Activated CD4-positive, CD25-positive, alpha-beta regulatory T cell treated with anti-CD3 and anti-CD28 coated beads, Interleukin-2, amount 50 U/mL, for 72 hours (primary cell): ENCODE measurements around the gene ATP2B2.

Source experiments
- DNase-seq: peaks from one replicate; pipeline ENCODE4 v3.0.0; 2021

The ATP2B2 gene

DNA sequence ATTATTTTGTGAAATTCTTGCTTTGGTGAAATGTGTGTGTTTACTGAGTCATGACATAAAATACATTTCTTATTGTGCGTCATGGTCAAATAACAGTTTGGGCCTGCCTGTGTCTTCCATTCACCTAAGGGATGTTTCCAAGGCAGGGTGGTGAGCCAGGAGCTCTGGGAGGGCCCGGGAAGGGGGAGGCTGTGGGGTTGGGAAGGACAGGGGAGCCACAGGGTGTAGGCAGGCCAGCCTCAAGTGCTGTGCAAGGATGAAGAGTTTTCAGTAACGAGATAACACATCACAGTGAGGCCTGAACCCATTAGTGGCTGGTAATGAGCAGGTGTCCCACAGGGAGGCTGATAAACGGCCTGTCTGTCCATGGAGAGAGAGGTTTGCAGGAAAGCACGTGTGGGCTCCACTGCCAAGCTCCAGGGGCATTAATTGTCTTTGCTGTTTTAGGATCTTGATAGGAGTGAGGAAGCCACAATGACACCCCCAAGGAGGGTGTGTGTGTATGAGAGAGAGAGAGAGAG is 148.9 kb downstream of the ATP2B2 start:
- no peak for DNase-seq

DNA sequence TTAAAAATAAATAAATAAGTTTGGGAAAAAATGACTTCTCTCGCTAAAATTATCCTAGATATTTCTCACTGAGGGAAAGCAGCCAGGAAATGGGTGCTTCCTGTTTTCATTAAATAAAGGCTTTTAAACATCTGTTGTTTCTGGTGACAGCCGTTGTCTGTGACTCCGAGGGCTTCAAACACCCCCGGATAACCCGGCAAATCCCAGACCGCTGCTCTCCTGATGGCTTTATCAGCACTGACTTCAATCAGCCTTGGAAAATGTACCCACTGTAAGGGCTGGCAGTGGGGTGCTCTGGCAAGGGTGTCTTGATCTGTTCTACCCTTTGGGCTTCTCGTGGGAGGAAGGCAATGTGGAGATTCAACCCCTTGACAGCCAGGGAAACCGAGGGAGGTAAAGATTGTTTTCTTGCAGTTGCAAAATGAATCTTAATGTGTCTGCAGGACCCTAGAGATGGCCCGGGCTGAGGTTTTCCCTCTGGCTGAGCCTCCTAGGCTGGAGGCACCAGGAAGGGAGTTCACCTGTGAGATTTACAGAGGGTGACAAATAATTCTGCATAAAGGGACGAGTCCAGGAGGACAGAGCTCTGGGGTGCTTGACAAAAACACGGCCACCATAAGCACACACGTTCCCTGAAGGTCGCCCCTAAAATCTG is 150.9 kb downstream of the ATP2B2 start:
- no peak for DNase-seq

- DNase-seq = no peak
Measured at GRCh38 chr3:10353661-10354360, 151.6 kb downstream of the ATP2B2 start.

DNA sequence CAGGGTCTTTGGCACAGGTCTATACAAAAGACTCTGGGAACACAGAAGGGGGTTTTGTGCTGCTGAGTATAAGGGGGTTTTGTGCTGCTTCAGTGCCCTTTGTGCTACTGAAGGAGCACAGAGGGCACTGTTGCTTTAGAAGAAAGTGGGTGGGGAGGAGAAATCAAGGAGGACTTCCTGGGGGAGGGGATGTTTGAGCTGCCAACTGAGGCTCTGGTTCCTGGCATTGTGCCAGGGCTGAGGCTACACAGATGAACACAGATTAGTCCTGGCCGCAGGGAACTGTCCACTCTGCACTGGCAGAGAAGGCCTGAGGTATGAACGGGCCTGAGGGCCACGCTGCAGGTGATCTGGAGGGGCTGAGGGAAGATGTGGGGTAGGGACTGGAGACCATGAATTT is 152.2 kb downstream of the ATP2B2 start:
- DNase-seq = no peak

- no peak for DNase-seq
Measured at GRCh38 chr3:10352146-10352911, 153.1 kb downstream of the ATP2B2 start.

DNA sequence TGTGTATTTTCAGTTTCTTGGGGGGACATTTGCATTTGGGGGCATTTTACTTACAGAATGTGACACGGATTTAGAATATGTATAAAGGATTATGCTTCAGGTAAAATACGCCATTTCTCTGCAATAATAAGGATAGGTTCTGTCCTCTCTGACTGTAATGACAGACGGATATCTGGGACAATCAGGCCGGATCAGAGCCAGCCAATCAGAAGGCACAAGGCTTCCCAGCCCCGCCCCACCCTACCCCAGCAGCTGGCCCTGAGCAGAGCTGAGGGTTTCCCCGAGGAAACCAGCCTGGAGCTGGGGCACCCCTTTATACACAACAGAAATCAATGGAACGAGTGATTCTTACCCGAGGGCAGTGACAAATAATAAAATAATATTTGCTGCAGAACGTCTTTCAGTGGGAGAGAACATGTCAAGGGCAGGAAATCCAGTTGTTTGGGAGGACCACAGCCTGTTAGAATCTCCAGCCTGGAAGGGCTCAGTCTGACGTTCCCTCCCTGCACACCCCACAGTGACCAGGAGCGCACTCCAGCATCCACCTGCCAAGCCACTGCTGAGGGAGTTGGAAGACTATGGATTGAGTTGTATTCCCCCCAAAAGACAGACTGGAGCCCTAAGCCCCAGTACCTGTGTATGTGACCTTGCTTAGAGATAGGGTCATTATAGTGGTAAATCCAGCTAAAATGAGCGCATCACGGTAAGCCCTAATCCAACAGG is 154.2 kb downstream of the ATP2B2 start:
- no peak for DNase-seq

GRCh38 chr3:10350324-10350985 is 154.9 kb downstream of the ATP2B2 start:
- DNase-seq = no peak

DNA sequence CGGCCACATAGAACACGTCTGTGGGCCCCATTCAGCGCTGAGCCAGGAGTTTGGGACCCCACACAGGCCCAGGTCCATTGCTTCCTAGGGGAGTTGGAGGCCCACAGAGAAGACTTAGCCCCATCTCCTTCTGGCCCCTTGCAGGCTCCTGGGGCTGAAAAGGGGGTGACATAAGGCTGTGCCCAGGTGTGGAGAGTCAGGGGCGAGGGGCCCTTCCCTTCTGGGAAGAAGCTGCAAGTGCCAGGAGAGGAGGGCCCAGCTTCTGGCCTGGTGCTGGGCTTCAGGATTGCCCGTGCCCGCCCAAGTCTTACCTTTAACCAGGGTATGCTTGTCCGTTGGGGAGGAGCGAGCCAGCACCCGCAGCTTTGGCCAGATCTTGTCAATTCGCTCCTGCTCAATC is 155.6 kb downstream of the ATP2B2 start:
- DNase-seq = no peak

DNA sequence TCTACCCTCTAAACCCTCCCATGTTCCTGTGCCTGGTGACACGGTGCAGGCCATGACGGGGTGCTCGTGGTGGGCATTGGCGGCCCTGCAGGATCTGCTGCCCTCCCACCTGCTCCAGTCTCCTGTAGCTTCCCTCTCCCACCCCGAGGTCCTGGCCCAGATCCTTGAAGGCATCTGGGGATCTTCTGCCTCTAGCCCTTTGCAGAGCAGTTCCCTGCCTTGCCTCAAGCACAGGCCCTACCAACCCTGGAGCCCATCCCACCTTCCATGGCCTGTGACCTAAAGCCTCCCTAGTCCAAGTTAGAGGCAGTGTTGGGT is 157.0 kb downstream of the ATP2B2 start:
- no peak for DNase-seq

DNA sequence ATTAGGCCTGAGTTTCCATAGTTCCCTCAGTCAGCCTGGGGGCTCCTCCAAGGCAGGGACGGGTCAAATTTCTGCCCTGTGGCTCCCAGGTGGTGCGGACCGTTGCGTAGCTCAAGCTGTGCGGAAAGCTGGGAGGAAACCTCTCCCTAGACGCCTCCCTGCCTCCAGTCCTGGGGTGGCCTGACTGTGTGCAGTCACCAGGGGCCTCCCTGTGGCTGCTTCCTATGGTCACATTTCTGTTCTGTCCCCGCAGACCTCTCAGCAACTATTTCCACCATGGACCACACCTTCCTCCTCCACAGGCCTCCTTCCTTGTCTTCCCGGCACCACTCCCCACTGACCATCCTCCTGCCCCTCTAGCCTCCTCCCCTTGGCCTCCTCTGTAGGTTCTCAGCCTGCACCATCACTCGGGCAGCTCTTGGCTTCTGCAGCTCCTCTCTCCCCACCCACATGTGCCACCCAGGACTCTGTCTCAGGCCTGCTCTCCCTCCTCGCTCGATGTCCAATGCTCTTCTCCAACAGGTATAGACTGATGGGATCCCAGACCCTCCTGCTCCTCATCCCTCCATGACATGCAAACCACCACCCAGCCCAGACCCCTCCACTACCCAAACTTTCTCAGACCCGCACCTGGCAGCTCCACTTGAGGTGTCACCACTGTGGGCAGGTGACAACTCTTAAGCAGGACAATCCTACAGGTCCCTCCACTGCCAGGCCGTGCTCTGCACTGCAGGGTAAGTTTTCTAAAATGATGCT is 157.6 kb downstream of the ATP2B2 start:
- no peak for DNase-seq

GRCh38 chr3:10345911-10346310 is 159.5 kb downstream of the ATP2B2 start:
- no peak for DNase-seq

DNA sequence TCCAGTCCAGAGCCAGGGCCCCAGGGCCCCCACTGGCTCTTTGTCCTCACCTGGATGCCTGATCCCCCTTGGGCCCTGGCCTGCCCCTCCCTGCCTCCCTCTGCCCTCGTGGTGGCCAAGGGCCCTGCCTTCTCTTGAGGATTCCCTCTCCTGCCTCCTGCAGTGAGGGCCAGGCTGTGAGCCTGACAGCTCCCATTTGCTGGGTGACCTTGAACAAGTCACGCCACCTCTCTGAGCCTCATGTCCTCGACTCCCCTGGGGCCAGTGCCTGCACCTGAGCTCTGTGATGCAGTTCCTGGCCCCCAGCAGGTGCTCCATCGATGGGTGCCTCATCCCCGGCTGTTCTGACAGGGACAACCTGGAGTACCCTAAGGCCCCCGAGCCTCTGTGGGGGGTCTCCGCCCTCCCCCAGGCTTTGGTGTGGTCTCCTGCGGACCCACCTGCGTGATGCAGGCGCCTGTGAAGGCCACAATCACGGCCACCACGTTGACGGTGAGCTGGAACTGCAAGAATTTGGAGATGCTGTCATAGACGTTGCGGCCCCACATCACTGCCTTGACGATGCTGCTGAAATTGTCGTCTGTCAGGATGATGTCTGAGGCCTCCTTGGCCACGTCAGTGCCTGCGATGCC is 160.3 kb downstream of the ATP2B2 start:
- DNase-seq = no peak

- DNase-seq = peak; percentile 62
Measured at GRCh38 chr3:10344147-10344943, 161.0 kb downstream of the ATP2B2 start.

GRCh38 chr3:10343526-10343925 is 161.9 kb downstream of the ATP2B2 start:
- no peak for DNase-seq

GRCh38 chr3:10342781-10343180 is 162.6 kb downstream of the ATP2B2 start:
- no peak for DNase-seq

- no peak for DNase-seq
Measured at GRCh38 chr3:10341901-10342398, 163.4 kb downstream of the ATP2B2 start.

DNA sequence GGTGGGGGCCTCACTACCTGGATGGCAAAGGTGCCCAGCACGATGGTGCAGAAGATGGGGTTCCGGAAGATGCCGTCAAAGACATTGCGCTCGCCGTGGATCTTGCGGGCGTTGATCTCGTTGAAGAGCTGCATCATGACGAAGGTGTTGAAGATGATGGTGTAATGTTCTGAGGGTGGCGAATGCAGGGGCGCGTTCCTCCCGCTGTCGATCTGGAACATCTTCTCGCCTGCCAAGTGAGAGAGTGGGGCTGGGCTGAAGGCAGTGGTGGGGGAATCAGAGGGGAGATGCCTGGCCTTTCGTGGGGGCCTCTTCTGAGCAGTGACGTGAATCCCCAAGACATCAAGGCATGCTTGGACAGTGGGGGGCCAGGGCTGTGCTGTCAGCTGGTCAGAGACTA is 164.9 kb downstream of the ATP2B2 start:
- no peak for DNase-seq

DNA sequence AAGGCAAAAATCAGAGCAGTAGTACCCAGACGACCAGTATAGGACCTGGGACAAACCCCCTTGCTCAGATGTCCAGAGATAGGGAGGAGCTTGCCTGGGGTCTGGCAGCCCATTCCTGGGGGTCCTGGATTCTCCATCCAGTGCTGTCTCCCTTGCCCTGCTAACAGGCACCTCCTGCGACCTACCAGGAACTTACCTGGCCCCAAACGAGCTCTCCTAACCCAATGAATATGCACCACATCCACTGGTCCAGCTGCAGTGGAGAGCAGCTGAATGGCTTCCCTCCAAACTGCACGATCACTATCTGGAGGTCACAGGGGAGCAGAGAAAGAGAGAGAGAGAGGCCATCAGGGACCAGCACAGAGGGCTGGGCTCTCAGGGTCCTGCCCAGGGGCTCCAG is 165.3 kb downstream of the ATP2B2 start:
- DNase-seq = no peak

DNA sequence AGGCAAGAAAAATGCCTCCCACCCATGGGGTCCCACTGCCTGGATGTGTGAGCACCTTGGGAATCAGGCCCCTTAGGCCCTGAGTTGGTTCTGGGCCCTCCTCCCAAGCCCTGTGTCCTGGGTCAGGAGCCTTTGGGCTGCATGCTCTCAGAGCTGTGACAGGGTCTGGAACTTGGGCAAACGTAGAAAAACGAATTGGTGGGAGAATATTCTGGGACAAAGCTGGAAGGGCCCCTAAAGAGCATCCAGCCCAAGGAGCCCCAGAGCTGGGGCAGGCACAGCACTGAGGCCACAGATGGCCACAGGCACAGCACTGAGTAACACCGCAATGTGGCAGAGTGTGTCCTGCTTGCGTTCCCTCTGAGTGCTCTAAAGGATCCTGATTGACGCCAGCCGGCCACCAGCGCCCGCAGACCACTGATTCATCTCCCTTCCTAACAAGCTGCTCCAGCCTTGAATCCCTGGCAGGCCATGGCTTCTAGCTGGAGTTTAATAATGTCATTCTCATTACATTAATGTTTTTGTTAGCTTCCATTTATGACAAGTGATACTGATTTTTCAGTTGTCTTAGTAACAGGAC is 165.9 kb downstream of the ATP2B2 start:
- no peak for DNase-seq
